GM19023 (cell line): Measurements from ENCODE around the gene CDH13.

Source experiments
- ATAC-seq: cut with Tn5 transposase; IDR thresholded peaks from one replicate; pipeline ENCODE4 v1.9.1; 2021; ENCODE audit warnings: mild to moderate bottlenecking, moderate library complexity; ENCODE audit not compliant: unreplicated experiment

Gene CDH13

GRCh38 chr16:82649766-82650165 is 23.0 kb downstream of the CDH13 start:
- no peak for ATAC-seq

GRCh38 chr16:82650804-82651203 is 24.0 kb downstream of the CDH13 start:
- no peak for ATAC-seq

GRCh38 chr16:82651921-82652601 is 25.3 kb downstream of the CDH13 start:
- ATAC-seq, result peak; percentile 48

- ATAC-seq, result no peak
These were observed 26.1 kb downstream of the CDH13 start for GRCh38 chr16:82652826-82653225.

GRCh38 chr16:82653550-82654511 is 27.1 kb downstream of the CDH13 start:
- peak; percentile 63 for ATAC-seq

GRCh38 chr16:82655072-82655714 is 28.4 kb downstream of the CDH13 start:
- peak; percentile 28 for ATAC-seq

GRCh38 chr16:82655720-82656490 is 29.1 kb downstream of the CDH13 start:
- no peak for ATAC-seq

- no peak for ATAC-seq
These were observed 30.5 kb downstream of the CDH13 start for GRCh38 chr16:82657239-82657638.

- no peak for ATAC-seq
These were observed 31.0 kb downstream of the CDH13 start for GRCh38 chr16:82657786-82658185.

- no peak for ATAC-seq
These were observed 32.0 kb downstream of the CDH13 start for GRCh38 chr16:82658796-82659195.

GRCh38 chr16:82660075-82660645 is 33.4 kb downstream of the CDH13 start:
- ATAC-seq, result no peak

- no peak for ATAC-seq
These were observed 34.2 kb downstream of the CDH13 start for GRCh38 chr16:82660966-82661365.

- ATAC-seq, result no peak
These were observed 37.4 kb downstream of the CDH13 start for GRCh38 chr16:82664181-82664580.

GRCh38 chr16:82665025-82665424 is 38.3 kb downstream of the CDH13 start:
- no peak for ATAC-seq

GRCh38 chr16:82667437-82667836 is 40.7 kb downstream of the CDH13 start:
- ATAC-seq, result no peak

GRCh38 chr16:82668094-82668493 is 41.3 kb downstream of the CDH13 start:
- ATAC-seq, result no peak

GRCh38 chr16:82671741-82672140 is 45.0 kb downstream of the CDH13 start:
- ATAC-seq, result no peak

GRCh38 chr16:82672676-82673075 is 45.9 kb downstream of the CDH13 start:
- no peak for ATAC-seq

GRCh38 chr16:82675300-82675699 is 48.5 kb downstream of the CDH13 start:
- ATAC-seq, result no peak

- ATAC-seq, result no peak
These were observed 54.8 kb downstream of the CDH13 start for GRCh38 chr16:82681592-82681991.
